Osteoblast (primary cell): Measurements from ENCODE around the gene LCN10. TPM values are rescaled to one million over a fixed set of nuclear protein-coding genes. Genes with fewer than 3 reads are reported as not detected.

Experiments used
- DNase-seq: peaks from one replicate; pipeline ENCODE4 v3.0.0; 2011; ENCODE audit warnings: low spot score, mixed read lengths; ENCODE audit not compliant: insufficient read length; ENCODE audit errors: missing footprints
- H2AFZ ChIP-seq: 2 replicates; pipeline ENCODE4 v1.6.0; 2011; ENCODE audit warnings: mild to moderate bottlenecking, low read length
- H3K27ac ChIP-seq: 2 replicates; pipeline ENCODE4 v1.5.1; 2011; ENCODE audit warnings: mild to moderate bottlenecking, low read depth, low read length, moderate library complexity
- H3K27me3 ChIP-seq: 2 replicates; pipeline ENCODE4 v1.6.0; 2012; ENCODE audit warnings: mild to moderate bottlenecking, control low read depth, inconsistent platforms, low read length, moderate library complexity; ENCODE audit not compliant: insufficient read depth
- H3K36me3 ChIP-seq: 2 replicates; pipeline ENCODE4 v1.5.1; 2011; ENCODE audit warnings: mild to moderate bottlenecking, low read length, control low read depth, moderate library complexity; ENCODE audit not compliant: insufficient read depth
- H3K4me1 ChIP-seq: 2 replicates; pipeline ENCODE4 v1.5.1; 2011; ENCODE audit warnings: mild to moderate bottlenecking, low read length, control low read depth, moderate library complexity; ENCODE audit not compliant: insufficient read depth
- H3K4me2 ChIP-seq: 2 replicates; pipeline ENCODE4 v1.6.0; 2011; ENCODE audit warnings: mild to moderate bottlenecking, low read length; ENCODE audit not compliant: insufficient read depth
- H3K4me3 ChIP-seq: fragments of 200-600 bp; sonication (generic); 3 replicates; pipeline ENCODE4 v1.5.1; 2012; ENCODE audit warnings: mild to moderate bottlenecking, low read length, inconsistent platforms; ENCODE audit not compliant: insufficient read depth
- H3K79me2 ChIP-seq: 2 replicates; pipeline ENCODE4 v1.6.0; 2012; ENCODE audit warnings: mild to moderate bottlenecking, low read length, control low read depth, inconsistent platforms; ENCODE audit not compliant: insufficient read depth
- H3K9me3 ChIP-seq: 2 replicates; pipeline ENCODE4 v1.5.1; 2011; ENCODE audit warnings: low read depth, low read length, control low read depth
- H4K20me1 ChIP-seq: 2 replicates; pipeline ENCODE4 v1.6.0; 2012; ENCODE audit warnings: mild to moderate bottlenecking, low read length, control low read depth; ENCODE audit not compliant: insufficient read depth
- CTCF ChIP-seq: IDR thresholded peaks from 2 replicates; pipeline ENCODE4 v1.5.1; 2011; ENCODE audit warnings: mild to moderate bottlenecking, low read depth, low read length, moderate library complexity; ENCODE audit errors: extremely low read depth
- total RNA-seq: library from RNA; depleted of rRNA; stranded (reverse); fragments of >200 nt; gene quantifications from 2 replicates; pipeline ENCODE4 v1.2.3, GENCODE V29; 2012

LCN10 gene
- total RNA-seq, 1 donor, result not detected

GRCh38 chr9:136726118-136726517 is 16.6 kb downstream of the LCN10 start:
- Histone ChIP-seq H4K20me1 (peaks cover 73% of the 10 kb centered on the region), H3K4me1 (peaks cover 29% of the 10 kb centered on the region), H3K9me3 (no peaks in the 10 kb centered on the region), H3K4me3 (peak overlapping the region; percentile 99), H3K79me2 (peaks cover 61% of the 10 kb centered on the region), H3K27ac (peak overlapping the region; percentile 76), H3K27me3 (no peaks in the 10 kb centered on the region), H2AFZ (no peak overlapping the region), H3K36me3 (peaks cover 43% of the 10 kb centered on the region), H3K4me2 (peak overlapping the region; percentile 100)
- no peak for TF ChIP-seq CTCF
- DNase-seq, result no peak

- no peaks in the 10 kb centered on the region for H3K27me3 ChIP-seq
- H3K9me3 ChIP-seq, result no peaks in the 10 kb centered on the region
- H3K4me1 ChIP-seq, result peaks cover 31% of the 10 kb centered on the region
- peak overlapping the region; percentile 99 for H3K4me3 ChIP-seq
- H3K27ac ChIP-seq, result peak overlapping the region; percentile 76
- H3K4me2 ChIP-seq, result peak overlapping the region; percentile 100
- DNase-seq, result peak; percentile 96
- peaks cover 43% of the 10 kb centered on the region for H3K36me3 ChIP-seq
- peaks cover 55% of the 10 kb centered on the region for H3K79me2 ChIP-seq
- H4K20me1 ChIP-seq, result peaks cover 77% of the 10 kb centered on the region
- H2AFZ ChIP-seq, result no peak overlapping the region
- no peak for TF ChIP-seq CTCF
Observed at GRCh38 chr9:136725612-136726011, 17.1 kb downstream of the LCN10 start.

- no peak for TF ChIP-seq CTCF
- H3K79me2 ChIP-seq, result peaks cover 48% of the 10 kb centered on the region
- H3K4me3 ChIP-seq, result no peak overlapping the region
- peaks cover 31% of the 10 kb centered on the region for H3K4me1 ChIP-seq
- peak; percentile 29 for DNase-seq
- H3K27me3 ChIP-seq, result no peaks in the 10 kb centered on the region
- no peak overlapping the region for H2AFZ ChIP-seq
- no peaks in the 10 kb centered on the region for H3K9me3 ChIP-seq
- H3K4me2 ChIP-seq, result no peak overlapping the region
- peaks cover 74% of the 10 kb centered on the region for H4K20me1 ChIP-seq
- H3K36me3 ChIP-seq, result peaks cover 43% of the 10 kb centered on the region
- H3K27ac ChIP-seq, result no peak overlapping the region
Observed at GRCh38 chr9:136724772-136725171, 18.0 kb downstream of the LCN10 start.

DNA sequence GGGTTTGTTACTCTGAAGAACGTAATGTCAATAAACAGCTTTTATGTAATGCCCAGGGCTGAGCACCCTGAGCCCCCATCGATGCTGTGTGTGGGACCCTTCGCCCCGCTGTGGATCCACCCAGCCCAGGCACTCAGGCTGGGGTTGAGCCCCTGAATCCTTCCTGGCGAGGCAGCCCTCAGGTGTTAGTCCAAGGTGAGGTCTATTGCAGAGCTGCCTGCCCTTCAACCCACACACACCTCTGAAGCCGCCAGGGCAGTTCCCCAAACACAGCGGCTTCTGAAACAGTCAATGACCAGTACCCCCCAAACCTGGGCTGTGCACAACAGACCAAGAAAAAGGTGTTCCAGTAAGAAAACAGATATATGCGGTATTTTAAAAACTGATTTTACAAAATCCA is 18.8 kb downstream of the LCN10 start:
- no peak overlapping the region for H3K4me2 ChIP-seq
- no peak overlapping the region for H2AFZ ChIP-seq
- peak; percentile 71 for DNase-seq
- no peaks in the 10 kb centered on the region for H3K27me3 ChIP-seq
- H3K4me3 ChIP-seq, result no peak overlapping the region
- peaks cover 26% of the 10 kb centered on the region for H3K4me1 ChIP-seq
- peaks cover 40% of the 10 kb centered on the region for H3K79me2 ChIP-seq
- peaks cover 67% of the 10 kb centered on the region for H4K20me1 ChIP-seq
- peaks cover 43% of the 10 kb centered on the region for H3K36me3 ChIP-seq
- no peak overlapping the region for H3K27ac ChIP-seq
- H3K9me3 ChIP-seq, result no peaks in the 10 kb centered on the region
- no peak for TF ChIP-seq CTCF
